ENCODE results near the gene MYO1E.

MYO1E gene

DNA sequence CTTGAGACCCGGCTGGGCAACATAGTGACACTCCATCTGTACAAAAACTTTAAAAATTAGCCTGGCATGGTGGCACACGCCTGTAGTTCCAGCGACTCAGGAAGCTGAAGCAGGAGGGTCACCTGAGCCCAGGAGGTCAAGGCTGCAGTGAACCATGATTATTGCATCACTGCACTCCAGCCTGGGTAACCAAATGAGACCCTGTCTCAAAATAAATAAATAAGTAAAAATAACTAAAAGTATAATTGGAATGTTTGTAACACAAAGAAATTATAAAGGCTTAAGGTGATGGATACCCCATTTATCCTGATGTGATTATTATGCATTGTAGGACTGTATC is 38.6 kb downstream of the MYO1E start:
- Histone ChIP-seq H3K9me2 (replicated peaks; ENCODE audit: insufficient read depth, low read length) (no peaks in the 10 kb centered on the region), H3K4me2 (ENCODE audit: low read depth, low read length, poor library complexity, severe bottlenecking) (peak overlapping the region; percentile 63), H3K9ac (ENCODE audit: low read length) (peak overlapping the region; percentile 42; the same call in 1 of the 2 replicates), H3K27ac (ENCODE audit: low read depth, low read length) (peak overlapping the region; percentile 75; the same call in 1 of the 2 replicates), H3K36me3 (ENCODE audit: low read length) (peaks cover 15% of the 10 kb centered on the region), H3K4me3 (ENCODE audit: insufficient read depth, low read length, poor library complexity, severe bottlenecking) (no peak overlapping the region), H3K9me3 (ENCODE audit: insufficient read depth, low read length) (no peaks in the 10 kb centered on the region), H3K79me2 (ENCODE audit: insufficient read depth, low read length) (peaks cover 100% of the 10 kb centered on the region), H3F3A (ENCODE audit: insufficient read depth) (peaks cover 63% of the 10 kb centered on the region), H3K27me3 (ENCODE audit: low read length) (no peaks in the 10 kb centered on the region), H2AFZ (ENCODE audit: low read depth, low read length, severe bottlenecking) (no peak overlapping the region), H4K20me1 (ENCODE audit: low read depth, low read length) (peaks cover 37% of the 10 kb centered on the region)
- no peak for TF ChIP-seq EZH2phosphoT487 (conservative IDR thresholded peaks at IDR 0.05; ENCODE audit: low read length)
- TF ChIP-seq, protein P1, sequence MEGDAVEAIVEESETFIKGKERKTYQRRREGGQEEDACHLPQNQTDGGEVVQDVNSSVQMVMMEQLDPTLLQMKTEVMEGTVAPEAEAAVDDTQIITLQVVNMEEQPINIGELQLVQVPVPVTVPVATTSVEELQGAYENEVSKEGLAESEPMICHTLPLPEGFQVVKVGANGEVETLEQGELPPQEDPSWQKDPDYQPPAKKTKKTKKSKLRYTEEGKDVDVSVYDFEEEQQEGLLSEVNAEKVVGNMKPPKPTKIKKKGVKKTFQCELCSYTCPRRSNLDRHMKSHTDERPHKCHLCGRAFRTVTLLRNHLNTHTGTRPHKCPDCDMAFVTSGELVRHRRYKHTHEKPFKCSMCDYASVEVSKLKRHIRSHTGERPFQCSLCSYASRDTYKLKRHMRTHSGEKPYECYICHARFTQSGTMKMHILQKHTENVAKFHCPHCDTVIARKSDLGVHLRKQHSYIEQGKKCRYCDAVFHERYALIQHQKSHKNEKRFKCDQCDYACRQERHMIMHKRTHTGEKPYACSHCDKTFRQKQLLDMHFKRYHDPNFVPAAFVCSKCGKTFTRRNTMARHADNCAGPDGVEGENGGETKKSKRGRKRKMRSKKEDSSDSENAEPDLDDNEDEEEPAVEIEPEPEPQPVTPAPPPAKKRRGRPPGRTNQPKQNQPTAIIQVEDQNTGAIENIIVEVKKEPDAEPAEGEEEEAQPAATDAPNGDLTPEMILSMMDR (IDR thresholded peaks at IDR 0.05; ENCODE audit: insufficient read depth, low read length, poor library complexity, severe bottlenecking): no peak

DNA sequence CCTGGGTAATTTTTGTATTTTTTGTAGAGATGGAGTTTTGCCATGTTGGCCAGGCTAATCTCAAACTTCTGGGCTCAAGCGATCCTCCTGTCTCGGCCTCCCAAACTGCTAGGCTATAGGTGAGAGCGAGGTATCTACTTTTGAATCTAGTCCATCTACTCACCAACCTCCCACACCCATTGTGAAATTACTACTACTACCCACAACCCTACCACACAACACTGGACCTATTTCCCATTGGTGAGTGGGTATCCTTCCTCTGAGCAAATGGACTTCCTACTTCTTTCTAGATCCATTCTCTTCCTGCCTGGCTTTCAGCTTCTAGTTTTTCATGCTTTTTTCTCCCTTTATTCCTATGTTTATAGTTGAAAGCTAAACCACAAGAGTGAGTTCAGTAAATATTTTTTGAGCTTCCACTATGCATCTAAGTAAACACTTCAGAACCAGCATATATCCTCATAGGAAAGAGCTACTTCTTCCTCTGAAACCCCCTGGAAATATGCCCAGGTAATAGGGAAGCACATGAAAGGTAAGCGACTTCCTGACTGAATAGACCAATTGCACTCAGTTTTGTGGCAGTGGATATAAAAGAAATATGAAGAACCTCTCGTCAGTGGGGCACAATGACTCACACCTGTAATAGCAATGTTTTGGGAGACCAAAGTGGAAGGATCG is 39.1 kb downstream of the MYO1E start:
- no peak for TF ChIP-seq EZH2phosphoT487 (conservative IDR thresholded peaks at IDR 0.05; ENCODE audit: low read length)
- Histone ChIP-seq H4K20me1 (ENCODE audit: low read depth, low read length) (peaks cover 41% of the 10 kb centered on the region), H3K79me2 (ENCODE audit: insufficient read depth, low read length) (peaks cover 100% of the 10 kb centered on the region), H3K4me2 (ENCODE audit: low read depth, low read length, poor library complexity, severe bottlenecking) (peak overlapping the region; percentile 63), H3F3A (ENCODE audit: insufficient read depth) (peaks cover 66% of the 10 kb centered on the region), H2AFZ (ENCODE audit: low read depth, low read length, severe bottlenecking) (no peak overlapping the region), H3K9me2 (replicated peaks; ENCODE audit: insufficient read depth, low read length) (no peaks in the 10 kb centered on the region), H3K36me3 (ENCODE audit: low read length) (peaks cover 19% of the 10 kb centered on the region), H3K9ac (ENCODE audit: low read length) (peak overlapping the region; percentile 10; the same call in 1 of the 2 replicates), H3K27me3 (ENCODE audit: low read length) (no peaks in the 10 kb centered on the region), H3K9me3 (ENCODE audit: insufficient read depth, low read length) (no peaks in the 10 kb centered on the region), H3K27ac (ENCODE audit: low read depth, low read length) (peak overlapping the region; percentile 75), H3K4me3 (ENCODE audit: insufficient read depth, low read length, poor library complexity, severe bottlenecking) (no peak overlapping the region)

DNA sequence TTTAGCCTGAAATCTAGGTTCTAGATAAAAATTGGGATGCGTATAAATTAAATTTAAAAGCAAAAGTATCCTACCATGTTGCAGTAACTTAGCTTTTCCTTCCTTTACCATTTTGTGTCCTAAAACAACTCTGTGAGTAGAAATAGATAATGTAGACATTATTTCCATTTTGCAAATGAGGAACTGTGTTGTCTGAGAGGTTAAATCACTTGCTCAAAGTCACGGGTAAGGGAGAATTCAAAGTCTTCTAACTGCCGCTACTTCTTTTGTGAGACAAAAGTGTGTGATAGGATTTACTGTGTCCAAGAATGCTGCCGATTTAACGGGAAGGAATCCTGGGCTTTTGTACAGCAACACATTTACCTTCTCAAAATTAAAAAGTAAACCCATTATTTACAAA is 40.7 kb downstream of the MYO1E start:
- peak overlapping the region; percentile 24; the same call in 1 of the 2 replicates for H3K9ac ChIP-seq (ENCODE audit: low read length)
- TF ChIP-seq, protein P1 (IDR thresholded peaks at IDR 0.05; ENCODE audit: insufficient read depth, low read length, poor library complexity, severe bottlenecking): no peak
- TF ChIP-seq EZH2phosphoT487 (conservative IDR thresholded peaks at IDR 0.05; ENCODE audit: low read length): no peak
- no peaks in the 10 kb centered on the region for H3K9me3 ChIP-seq (ENCODE audit: insufficient read depth, low read length)
- peaks cover 100% of the 10 kb centered on the region for H3K79me2 ChIP-seq (ENCODE audit: insufficient read depth, low read length)
- H4K20me1 ChIP-seq (ENCODE audit: low read depth, low read length): peaks cover 47% of the 10 kb centered on the region
- no peaks in the 10 kb centered on the region for H3K27me3 ChIP-seq (ENCODE audit: low read length)
- H3F3A ChIP-seq (ENCODE audit: insufficient read depth): peaks cover 57% of the 10 kb centered on the region
- peak overlapping the region; percentile 63 for H3K4me2 ChIP-seq (ENCODE audit: low read depth, low read length, poor library complexity, severe bottlenecking)
- H3K4me3 ChIP-seq (ENCODE audit: insufficient read depth, low read length, poor library complexity, severe bottlenecking): peak overlapping the region; percentile 1
- H3K9me2 ChIP-seq (replicated peaks; ENCODE audit: insufficient read depth, low read length): no peaks in the 10 kb centered on the region
- H3K27ac ChIP-seq (ENCODE audit: low read depth, low read length): peak overlapping the region; percentile 75
- H3K36me3 ChIP-seq (ENCODE audit: low read length): peaks cover 15% of the 10 kb centered on the region
- no peak overlapping the region for H2AFZ ChIP-seq (ENCODE audit: low read depth, low read length, severe bottlenecking)

DNA sequence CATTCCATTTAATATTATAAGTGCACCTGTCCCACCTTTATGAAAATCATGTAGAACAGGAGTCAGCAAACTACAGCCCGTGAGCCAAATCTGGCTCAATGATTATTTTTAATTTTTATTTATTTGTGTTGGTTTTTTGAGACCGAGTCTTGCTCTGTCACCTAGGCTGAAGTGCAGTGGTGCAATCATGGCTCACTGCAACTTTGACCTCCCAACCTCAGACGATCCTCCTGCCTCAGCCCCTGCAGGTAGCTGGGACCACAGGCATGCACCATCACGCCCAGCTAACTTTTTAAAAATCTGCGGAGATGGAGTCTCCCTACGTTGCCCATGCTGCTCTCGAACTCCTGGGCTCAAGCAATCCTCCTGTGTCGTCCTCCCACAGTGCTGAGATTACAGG is 42.0 kb downstream of the MYO1E start:
- no peak overlapping the region for H3K9ac ChIP-seq (ENCODE audit: low read length)
- H3K4me3 ChIP-seq (ENCODE audit: insufficient read depth, low read length, poor library complexity, severe bottlenecking): no peak overlapping the region
- H3K27me3 ChIP-seq (ENCODE audit: low read length): no peaks in the 10 kb centered on the region
- H3K4me2 ChIP-seq (ENCODE audit: low read depth, low read length, poor library complexity, severe bottlenecking): peak overlapping the region; percentile 63
- H3K27ac ChIP-seq (ENCODE audit: low read depth, low read length): peak overlapping the region; percentile 75
- H4K20me1 ChIP-seq (ENCODE audit: low read depth, low read length): peaks cover 49% of the 10 kb centered on the region; the same call in 1 of the 2 replicates
- peaks cover 52% of the 10 kb centered on the region for H3F3A ChIP-seq (ENCODE audit: insufficient read depth)
- TF ChIP-seq, protein P1 (IDR thresholded peaks at IDR 0.05; ENCODE audit: insufficient read depth, low read length, poor library complexity, severe bottlenecking): no peak
- no peak for TF ChIP-seq EZH2phosphoT487 (conservative IDR thresholded peaks at IDR 0.05; ENCODE audit: low read length)
- H3K79me2 ChIP-seq (ENCODE audit: insufficient read depth, low read length): peaks cover 100% of the 10 kb centered on the region
- no peaks in the 10 kb centered on the region for H3K9me3 ChIP-seq (ENCODE audit: insufficient read depth, low read length)
- H3K9me2 ChIP-seq (replicated peaks; ENCODE audit: insufficient read depth, low read length): no peaks in the 10 kb centered on the region
- H2AFZ ChIP-seq (ENCODE audit: low read depth, low read length, severe bottlenecking): no peak overlapping the region
- peaks cover 16% of the 10 kb centered on the region; the same call in 1 of the 2 replicates for H3K36me3 ChIP-seq (ENCODE audit: low read length)
